HL-60/S4 treated with retinoic acid at 250 ng/mL for 4 days and 3 days (cell line): ENCODE measurements around the gene PGP.
"Not testable (repeated sequence)": the region's sequence is repeated elsewhere in the genome, so short reads cannot be mapped to it uniquely, and the experiment has no call there.

Experiments
- in situ Hi-C: fragments of 300-500 bp; cut with MboI; formaldehyde crosslinking; loops from 2 replicates; pipeline ENCODE4 v1.7.0; 2022; ENCODE audit warnings: low sequenced_read_pairs

PGP gene, protein sequence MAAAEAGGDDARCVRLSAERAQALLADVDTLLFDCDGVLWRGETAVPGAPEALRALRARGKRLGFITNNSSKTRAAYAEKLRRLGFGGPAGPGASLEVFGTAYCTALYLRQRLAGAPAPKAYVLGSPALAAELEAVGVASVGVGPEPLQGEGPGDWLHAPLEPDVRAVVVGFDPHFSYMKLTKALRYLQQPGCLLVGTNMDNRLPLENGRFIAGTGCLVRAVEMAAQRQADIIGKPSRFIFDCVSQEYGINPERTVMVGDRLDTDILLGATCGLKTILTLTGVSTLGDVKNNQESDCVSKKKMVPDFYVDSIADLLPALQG

DNA sequence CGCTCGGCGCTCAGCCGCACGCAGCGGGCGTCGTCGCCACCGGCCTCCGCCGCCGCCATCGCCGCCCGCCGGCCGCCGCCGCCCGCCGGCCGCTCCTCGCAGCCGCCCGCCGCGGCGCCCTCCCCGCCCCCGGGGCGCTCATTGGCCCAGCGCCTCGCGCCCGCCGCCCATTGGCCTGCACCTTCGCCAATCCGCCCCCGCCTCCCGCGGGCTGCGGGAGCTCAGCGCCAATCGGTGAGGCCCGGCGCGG lies at the start of gene PGP:
Gene PGP, minus strand, starts transcription at position 122 of the 250 bp plus-strand sequence. Its CDS starts 63 bp downstream, at position 59.
- in situ Hi-C loops, result no loop called here

DNA sequence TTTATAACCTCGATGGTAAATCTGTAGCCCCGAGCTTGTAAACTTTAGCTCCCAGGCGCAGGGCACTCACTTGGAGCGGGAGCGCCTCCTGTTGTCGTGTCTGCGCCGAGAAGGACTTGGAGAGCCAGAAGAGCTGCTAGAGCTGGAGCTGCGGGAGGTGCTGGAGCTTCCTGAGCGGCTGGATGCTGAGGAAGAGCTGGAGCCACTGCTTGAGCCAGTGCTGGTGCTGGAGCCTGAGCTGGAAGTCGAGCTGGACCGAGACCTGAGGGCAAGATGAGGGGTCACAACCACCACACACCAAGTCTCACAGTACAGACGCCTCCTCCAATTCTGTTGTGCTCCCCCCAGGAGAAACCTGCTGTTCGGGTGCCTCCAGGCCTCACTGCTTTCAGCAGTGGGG lies 48.4 kb upstream of the PGP start:
- in situ Hi-C loops, result not testable (repeated sequence)

DNA sequence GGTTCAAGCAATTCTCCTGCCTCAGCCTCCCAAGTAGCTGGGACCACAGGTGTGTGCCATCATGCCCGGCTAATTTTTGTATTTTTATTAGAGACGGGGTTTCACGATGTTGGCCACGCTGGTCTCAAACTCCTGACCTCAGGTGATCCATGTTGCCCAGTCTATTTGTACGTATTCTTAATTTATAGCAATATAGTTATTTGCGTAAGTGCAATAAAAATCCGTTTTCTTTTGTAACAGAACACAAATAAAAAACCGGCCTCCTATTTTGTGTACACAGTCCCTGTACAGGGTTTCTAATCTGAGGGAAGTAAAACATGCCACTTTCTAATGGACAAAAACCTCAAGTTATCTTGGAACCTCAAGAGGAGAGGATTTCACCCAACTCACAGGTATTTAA lies 45.6 kb upstream of the PGP start:
- in situ Hi-C loops, result no loop called here

DNA sequence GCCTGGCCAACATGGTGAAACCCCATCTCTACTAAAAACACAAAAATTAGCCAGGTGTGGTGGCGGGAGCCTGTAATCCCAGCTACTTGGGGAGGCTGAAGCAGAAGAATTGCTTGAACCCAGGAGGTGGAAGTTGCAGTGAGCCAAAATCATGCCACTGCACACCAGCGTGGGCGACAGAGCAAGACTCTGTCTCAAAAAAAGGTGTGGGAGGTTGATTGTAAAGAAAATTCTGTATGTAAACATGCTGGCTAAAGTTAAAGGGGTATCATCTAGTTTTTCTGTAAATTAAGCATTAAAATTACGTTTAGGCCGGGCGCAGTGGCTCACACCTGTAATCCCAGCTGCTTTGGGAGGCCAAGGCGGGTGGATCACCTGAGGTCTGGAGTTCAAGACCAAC lies 43.9 kb upstream of the PGP start:
- in situ Hi-C loops, result not testable (repeated sequence)

DNA sequence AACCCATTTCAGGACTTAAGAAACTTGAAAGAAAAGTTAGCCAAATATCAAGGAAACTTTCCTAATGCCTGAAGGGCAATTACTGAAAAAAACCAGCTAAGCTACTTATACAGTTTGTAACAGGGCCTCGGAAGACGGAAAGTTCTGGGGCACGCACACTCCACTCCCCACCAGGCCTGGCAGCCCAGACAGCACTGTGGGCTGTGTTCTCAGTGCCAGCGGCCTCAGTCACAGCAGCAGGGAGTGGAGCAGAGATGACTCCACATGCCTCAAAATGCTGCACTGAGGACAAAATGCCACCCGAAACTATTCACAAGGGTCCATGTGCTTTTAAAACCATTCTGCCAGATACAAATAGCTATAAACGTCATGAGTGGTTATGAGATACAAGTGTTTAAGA lies 43.1 kb upstream of the PGP start:
- in situ Hi-C loops, result no loop called here

DNA sequence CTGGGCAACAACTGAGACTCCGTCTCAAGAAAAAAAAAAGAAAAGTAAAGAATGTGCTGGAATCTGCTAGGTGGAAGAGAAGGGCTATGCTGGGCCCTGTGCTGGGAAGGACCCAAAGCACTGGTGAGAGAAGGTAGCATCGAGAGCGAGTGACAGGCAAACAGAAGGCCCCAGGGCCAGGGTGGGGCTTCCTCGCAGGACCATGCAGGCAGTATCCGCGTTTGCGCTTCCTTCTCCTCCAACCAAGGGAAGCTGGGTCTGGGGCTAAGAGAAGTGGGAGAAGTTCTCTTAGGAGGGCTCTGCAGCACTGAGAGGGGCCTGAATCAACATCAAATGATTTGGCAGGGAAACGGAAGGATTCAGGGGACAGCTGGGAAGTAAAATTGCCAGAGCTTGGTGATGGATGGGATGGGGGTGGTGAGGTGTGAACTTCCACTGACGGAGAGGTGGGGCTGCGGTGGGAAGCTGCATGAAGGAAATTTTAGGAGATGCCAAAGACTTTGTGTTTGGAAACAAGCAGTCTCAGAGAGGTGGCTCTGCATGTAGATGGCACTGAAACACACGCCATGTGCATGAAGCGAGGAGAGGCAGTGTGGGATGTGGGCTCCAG lies 42.0 kb upstream of the PGP start:
- in situ Hi-C loops, result no loop called here

DNA sequence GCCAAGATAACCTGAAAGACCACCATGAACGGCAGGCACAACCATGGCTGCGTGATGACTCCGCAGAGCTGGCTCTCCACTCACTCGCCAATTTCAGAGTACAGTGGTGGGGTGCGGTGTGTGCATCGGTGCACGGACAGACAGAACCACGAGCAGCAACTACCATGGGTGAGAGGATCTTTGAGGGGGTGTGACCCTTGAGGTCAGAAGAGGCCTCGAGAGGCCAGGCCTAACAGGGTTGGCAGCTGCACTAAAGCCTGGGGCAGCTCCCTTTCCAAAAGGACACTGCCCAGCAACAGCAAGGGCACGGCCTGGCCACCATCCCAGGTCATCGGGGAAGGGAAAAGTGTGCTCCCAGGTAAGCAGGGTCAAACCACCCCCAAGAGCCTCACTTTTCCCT lies 38.7 kb upstream of the PGP start:
- in situ Hi-C loops, result no loop called here

DNA sequence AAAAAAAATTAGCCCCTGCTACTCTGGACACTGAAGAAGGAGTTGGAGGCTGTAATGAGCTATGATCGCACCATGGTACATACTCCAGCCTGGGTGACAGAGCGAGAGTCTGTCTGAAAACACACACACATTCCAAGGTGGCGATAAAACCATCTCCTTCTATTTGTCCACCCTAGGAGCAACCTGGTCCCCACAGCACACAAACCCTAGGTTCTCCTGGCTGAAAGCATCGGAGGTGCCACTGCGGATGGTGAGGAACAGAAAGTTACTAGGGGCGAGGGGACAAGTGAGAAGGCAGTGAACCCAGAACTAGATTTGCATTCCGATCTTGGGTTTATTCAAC lies 38.1 kb upstream of the PGP start:
- in situ Hi-C loops, result no loop called here

DNA sequence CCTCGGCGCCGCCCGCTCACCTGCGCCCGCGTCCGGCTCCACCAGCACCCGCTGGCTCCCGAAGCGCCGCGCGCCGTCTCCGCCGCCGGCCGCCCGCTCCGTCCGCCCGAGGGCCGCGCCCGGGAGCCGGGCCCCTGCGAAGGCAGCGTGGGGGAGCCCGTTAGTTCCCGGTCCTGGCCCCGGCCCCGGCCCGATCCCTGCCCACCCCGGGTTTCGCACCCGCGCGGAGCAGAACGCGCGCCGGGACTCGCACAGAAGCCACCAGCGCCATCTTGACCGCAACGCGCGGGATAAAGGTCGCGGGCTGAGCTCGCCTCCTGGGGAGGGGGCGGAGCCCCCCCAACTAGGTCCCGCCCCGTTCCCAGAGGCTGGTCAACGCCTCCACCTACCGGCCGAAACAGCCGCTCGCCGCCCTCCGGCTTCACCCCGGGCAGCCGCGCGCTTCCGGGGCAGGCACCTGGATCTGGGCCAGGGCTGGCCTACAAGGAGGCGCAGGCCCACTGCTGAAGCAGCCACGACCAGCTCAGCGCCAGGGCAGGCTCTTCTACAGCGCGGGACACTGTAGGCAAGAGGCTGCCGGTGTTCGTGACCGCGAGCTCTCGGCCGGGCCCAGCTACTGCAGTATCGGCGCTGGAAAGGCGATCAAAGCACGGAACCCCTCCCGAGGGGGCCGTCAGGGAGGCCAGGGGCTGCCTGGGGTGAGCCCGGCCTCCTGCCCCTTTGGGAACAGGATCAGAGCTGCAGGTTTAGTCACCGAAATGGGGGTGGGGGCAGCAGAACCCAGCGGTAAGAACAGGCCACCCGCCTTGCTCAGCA lies 36.9 kb upstream of the PGP start, which contains the start of gene ECI1:
Gene ECI1, minus strand, starts transcription at position 292 of the 816 bp plus-strand sequence. Its CDS starts 21 bp downstream, at position 271.
- in situ Hi-C loops, result no loop called here

DNA sequence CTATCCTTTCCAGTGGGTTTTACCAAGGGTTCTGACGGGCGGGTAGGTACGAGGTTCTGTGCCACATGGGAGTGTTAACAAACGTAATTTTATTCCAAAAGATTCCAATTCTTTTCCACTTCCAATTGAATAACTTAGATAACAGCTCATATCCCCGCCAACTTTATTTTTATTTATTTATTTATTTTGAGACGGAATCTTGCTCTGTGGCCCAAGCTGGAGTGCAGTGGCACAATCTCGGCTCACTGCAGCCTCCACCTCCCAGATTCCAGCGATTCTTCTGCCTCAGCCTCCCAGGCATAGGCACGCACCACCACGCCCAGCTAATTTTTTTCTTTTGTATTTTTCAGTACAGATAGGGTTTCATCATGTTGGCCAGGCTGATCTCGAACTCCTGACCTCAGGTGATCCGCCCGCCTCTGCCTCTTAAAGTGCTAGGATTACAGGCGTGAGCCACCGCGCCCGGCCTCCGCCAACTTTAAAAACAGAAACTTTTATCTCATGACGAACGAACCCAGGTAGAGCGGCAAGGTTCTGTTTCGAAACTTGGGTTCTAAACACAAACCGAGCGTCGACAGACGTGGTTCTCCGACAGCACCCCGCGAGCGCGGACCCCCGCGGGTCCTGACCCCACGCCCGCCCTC lies 36.1 kb upstream of the PGP start:
- in situ Hi-C loops, result no loop called here

DNA sequence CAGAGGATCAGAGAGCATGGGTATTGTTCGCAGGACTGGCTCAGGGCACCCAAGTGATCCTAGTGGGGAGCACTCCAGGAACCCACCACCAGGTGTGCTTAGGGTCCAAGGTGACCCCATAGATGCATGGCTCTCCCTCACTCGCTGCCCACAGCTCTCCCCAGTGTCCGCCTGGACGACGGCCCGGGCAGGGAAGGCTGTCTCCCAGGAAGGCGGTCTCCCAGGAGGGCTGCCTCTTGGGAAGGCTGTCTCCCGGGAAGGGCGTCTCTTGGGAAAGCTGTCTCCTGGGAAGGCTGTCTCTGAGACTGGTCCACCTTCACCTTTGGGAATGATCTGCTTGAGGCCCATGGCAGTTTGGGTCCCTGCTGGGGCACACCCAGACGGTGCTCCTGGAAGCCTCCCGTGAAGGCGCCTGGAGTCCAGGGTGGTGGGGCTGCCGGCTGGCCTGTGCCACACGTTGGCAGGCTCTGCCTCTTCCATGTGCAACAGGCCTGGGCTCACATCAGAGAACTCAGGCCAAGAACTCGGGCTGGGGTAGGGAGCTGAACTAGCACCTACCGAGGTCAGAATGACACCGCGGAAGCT lies 31.8 kb upstream of the PGP start:
- in situ Hi-C loops, result no loop called here

DNA sequence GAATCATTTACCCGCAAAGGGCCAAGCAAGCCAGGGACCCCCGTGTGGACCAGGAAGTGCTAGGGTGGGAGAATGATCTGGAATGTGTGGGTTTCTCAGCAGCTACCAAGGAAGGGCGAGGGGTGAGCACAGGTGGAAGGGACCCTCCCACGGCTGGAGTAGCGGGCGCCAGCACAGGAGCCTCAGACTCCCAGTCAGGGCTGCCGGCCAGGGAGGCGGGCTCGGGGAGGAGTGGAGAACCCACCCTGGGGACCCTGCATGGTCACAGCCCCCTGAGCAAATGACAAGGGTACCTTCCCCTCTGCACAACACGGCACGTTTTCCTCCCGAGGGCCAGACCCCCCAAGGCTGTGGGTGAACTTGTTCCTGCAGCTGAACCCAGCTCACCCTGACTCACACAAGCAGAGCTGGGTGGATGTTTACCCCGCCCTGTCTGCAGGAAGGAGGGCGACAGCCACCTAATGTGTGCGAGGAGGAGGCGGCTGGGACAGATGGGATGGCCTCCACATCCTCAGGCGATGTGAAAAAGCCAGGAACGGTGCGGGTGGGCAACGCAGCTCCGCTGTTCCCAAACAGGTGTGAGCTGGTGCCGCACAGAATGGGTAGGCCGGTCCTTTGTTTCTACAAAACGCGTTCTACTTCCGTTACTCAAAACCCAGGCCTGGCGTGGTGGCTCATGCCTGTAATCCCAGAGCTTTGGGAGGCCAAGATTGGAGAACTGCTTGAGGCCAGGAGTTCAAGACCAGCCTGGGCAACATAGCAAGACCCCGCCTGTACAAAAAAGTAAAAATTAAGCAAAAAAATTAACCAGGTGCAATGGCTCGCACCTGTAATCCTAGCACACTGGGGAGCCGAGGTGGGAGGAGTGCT lies 30.5 kb upstream of the PGP start:
- in situ Hi-C loops, result no loop called here

DNA sequence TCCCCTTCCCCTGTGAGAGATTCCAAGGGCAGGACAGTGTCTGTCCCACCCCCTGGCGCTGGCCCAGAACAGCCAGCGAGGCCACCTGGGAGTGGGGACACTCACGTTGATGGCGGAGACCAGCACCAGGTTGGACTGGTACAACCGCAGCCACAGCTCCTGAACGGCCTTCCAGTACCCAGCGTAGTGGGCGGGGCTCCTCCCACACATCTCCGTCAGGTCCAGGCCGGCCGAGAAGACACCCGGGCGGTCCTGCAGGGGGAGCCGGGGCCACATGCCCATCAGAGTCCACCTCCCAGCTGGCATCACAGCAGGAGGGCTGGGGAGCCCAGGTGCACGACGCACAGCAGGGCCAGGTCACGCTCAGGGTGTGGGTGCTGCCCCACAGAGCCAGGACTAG lies 29.7 kb upstream of the PGP start:
- in situ Hi-C loops, result no loop called here

DNA sequence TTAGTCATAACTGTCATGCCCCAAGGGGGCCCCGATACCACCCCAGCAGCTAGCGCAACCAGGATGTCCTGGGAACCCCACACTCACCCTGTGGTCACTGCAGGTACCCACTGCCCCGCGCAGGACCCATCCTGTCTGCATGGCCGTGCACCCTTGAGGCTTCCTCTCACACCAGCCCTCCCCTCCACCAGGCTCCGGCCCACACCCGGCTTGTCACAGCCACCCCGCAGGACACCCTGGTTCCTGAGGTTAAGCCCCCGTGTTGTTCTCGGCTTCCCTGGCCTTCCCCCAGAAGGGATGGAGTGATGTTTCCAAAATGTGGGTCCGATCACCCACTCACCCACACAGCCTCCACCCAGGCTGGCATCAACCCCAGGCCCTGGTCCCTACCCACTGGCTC lies 29.1 kb upstream of the PGP start:
- in situ Hi-C loops, result no loop called here

DNA sequence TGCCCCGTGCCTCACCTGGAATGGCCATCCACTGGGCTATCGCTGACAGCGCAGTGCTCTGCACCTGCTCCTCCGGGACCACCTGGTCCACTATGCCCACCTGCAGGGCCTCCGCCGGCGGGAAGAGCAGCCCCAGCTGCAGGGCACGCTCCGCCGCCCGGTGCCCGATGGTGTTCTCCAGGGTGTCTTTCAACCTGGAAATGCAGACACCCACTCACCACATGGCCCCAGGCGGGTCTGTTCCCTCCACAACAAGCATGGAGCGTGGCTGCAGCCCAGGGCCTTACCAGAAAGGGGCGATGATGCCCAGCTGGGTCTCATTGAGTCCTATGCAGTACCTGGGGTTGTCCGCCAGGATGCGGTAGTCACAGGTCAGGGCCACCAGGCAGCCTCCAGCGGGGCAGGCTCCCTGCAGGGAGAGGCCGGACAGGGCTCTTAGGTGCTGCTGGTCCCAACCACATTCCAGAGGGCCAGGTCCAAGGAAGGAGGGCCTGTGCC lies 28.4 kb upstream of the PGP start:
- in situ Hi-C loops, result no loop called here

DNA sequence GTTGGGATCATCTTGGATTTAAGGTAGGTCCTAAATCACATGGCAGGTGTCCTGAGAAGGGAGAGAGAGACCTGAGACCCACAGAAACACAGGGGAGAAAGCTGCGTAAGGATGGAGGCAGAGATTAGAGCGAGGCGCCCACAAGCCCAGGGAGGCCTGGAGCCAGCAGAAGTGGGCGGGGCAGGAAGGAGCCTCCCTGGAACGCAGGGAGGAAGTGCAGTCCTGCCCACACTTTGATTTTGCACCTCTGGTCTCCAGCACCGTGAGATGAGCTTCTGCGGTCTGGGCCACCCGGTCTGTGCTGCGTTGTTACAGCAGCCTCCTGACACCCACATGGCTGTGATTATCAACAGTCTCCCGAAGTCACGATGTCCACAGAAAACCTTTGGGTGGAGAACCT lies 28.0 kb upstream of the PGP start:
- in situ Hi-C loops, result no loop called here

DNA sequence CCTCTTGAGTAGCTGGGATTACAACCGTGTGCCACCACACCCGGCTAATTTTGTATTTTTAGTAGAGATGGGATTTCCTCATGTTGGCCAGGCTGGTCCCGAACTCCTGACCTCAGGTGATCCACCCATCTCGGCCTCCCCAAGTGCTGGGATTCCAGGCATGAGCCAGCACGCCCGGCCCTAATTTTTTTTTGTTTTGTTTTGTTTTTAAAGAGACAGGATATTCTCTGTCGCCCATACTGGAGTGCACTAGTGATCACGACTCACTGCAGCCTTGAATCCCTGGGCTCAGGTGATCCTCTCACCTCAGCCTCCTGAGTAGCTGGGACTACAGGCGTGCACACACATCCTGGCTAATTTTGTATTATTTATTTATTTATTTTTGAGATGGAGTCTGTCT lies 25.7 kb upstream of the PGP start:
- in situ Hi-C loops, result not testable (repeated sequence)

DNA sequence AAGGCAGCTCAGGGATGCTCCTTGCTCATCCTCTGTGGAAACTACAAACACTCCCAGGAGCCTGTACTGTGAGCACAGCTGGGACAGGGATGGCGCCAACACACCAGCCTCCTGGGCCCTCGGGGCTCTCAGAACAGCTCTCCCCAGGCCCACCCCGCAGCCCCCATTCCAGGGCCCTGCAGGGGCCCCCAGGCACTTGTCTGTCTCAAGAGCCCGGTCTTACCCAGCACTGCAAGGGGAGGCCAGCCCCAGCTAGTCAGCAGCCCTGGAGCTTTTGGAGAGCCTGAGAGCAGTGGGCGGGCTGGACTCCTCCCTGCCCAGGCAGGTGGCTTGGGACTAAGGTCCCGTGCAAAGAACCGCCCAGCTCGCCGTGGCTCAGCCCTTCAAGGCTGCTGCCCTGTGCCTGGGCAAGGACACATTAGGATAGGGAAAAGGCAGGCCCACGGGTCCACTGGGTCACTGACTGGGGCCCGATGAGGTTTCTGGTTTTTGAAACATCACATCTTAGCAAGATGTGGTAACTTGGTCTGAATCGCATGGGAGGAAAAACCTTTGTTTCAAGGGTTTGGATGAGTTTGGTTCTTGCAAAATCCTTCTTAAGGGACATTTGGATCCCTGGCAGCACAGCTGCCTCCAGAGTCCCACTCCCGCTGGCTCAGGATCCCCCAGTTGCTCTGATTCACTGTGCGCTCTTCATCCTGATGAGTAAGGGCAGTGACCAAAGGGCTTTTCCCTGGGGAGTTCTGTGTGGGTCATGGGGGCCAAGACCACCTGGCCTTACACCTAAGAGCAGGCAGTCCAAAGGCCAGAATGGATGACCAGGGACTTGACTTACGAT lies 24.4 kb upstream of the PGP start:
- in situ Hi-C loops, result no loop called here

DNA sequence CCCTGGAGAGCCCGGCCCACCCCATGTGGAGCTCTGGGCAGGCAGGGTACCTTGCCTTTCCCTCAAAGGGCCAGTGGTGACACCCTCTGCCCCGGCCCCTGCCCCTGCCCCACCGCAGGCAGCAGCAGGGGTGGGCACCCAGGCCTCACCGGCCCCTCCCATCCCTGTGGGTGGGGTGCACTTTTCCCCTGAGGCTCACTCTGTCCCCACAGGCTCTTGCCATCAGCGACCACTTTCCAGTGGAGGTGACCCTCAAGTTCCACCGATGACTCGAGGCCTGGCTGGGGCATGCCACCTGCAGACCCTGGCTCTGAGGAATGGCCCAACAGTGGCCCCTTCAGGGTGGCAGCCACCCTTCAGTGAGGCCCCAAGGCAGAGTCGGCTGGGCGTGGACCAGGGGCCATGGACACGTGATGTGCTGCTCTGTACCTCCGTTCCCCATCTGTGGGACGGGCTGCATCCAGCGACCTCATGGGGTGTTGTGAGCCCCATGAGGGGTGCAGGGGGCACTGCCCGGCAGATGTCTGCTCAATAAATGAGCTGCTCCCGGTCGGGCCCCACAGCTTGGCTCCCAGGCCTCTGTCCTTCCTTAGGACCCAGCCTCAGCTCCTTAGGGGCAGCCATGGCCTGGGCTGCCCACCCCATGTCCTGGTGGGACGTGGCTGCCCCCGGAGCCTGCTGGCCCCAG lies 23.7 kb upstream of the PGP start:
- in situ Hi-C loops, result no loop called here
